ENCODE measurements around the gene APOL2. TPM values are rescaled to one million over a fixed set of nuclear protein-coding genes. Genes with fewer than 3 reads are reported as not detected.

Gene APOL2
- polyA plus RNA-seq, 1 donor from 2014 or later: not detected

GRCh38 chr22:36267896-36268485, 28.7 kb upstream of the APOL2 start:
- H4K20me1 ChIP-seq (ENCODE audit: insufficient read depth): no peaks in the 10 kb centered on the region
- no peaks in the 10 kb centered on the region for H3K9me3 ChIP-seq (ENCODE audit: low read length)
- no peaks in the 10 kb centered on the region for H3K27me3 ChIP-seq (ENCODE audit: insufficient read depth, low read depth, low read length)
- H3K27ac ChIP-seq (ENCODE audit: low read length): no peak overlapping the region
- no peak overlapping the region for H2AFZ ChIP-seq (ENCODE audit: low read depth, low read length)
- H3K4me3 ChIP-seq (ENCODE audit: low read length): no peak overlapping the region
- no peak overlapping the region for H3K4me2 ChIP-seq (ENCODE audit: low read length)
- H3K9ac ChIP-seq (ENCODE audit: low read length): no peak overlapping the region
- H3K36me3 ChIP-seq (ENCODE audit: insufficient read depth, low read length): no peaks in the 10 kb centered on the region
- TF ChIP-seq CTCF (IDR thresholded peaks at IDR 0.05; ENCODE audit: poor library complexity, severe bottlenecking) (no peak), TAF1 (IDR thresholded peaks at IDR 0.05; ENCODE audit: low read depth) (no peak), MXI1 (conservative IDR thresholded peaks at IDR 0.05; ENCODE audit: poor library complexity, severe bottlenecking) (no peak), REST (IDR thresholded peaks at IDR 0.05; ENCODE audit: borderline replicate concordance) (no peak), EP300 (conservative IDR thresholded peaks at IDR 0.05; ENCODE audit: poor library complexity, severe bottlenecking) (no peak), RAD21 (conservative IDR thresholded peaks at IDR 0.05) (no peak), POLR2AphosphoS5 (IDR thresholded peaks at IDR 0.05) (no peak), SMC3 (conservative IDR thresholded peaks at IDR 0.05; ENCODE audit: poor library complexity) (no peak), EZH2 (IDR thresholded peaks at IDR 0.05; ENCODE audit: borderline replicate concordance, insufficient read depth, low read length, poor library complexity, severe bottlenecking) (no peak)
- no peaks in the 10 kb centered on the region for H3F3A ChIP-seq (ENCODE audit: insufficient read depth, low read length, poor library complexity, severe bottlenecking)
- no peaks in the 10 kb centered on the region for H3K79me2 ChIP-seq (replicated peaks; ENCODE audit: insufficient read depth, low read length)
- no peaks in the 10 kb centered on the region for H3K9me2 ChIP-seq (ENCODE audit: insufficient read depth, low read length)

GRCh38 chr22:36267058-36267457, 27.7 kb upstream of the APOL2 start:
- no peaks in the 10 kb centered on the region for H4K20me1 ChIP-seq (ENCODE audit: insufficient read depth)
- no peaks in the 10 kb centered on the region for H3K9me2 ChIP-seq (ENCODE audit: insufficient read depth, low read length)
- TF ChIP-seq EP300 (conservative IDR thresholded peaks at IDR 0.05; ENCODE audit: poor library complexity, severe bottlenecking) (no peak), TAF1 (IDR thresholded peaks at IDR 0.05; ENCODE audit: low read depth) (no peak), RAD21 (conservative IDR thresholded peaks at IDR 0.05) (no peak), CTCF (IDR thresholded peaks at IDR 0.05; ENCODE audit: poor library complexity, severe bottlenecking) (no peak), REST (IDR thresholded peaks at IDR 0.05; ENCODE audit: borderline replicate concordance) (no peak), POLR2AphosphoS5 (IDR thresholded peaks at IDR 0.05) (no peak), SMC3 (conservative IDR thresholded peaks at IDR 0.05; ENCODE audit: poor library complexity) (no peak), MXI1 (conservative IDR thresholded peaks at IDR 0.05; ENCODE audit: poor library complexity, severe bottlenecking) (no peak), EZH2 (IDR thresholded peaks at IDR 0.05; ENCODE audit: borderline replicate concordance, insufficient read depth, low read length, poor library complexity, severe bottlenecking) (no peak)
- H2AFZ ChIP-seq (ENCODE audit: low read depth, low read length): no peak overlapping the region
- H3K9ac ChIP-seq (ENCODE audit: low read length): no peak overlapping the region
- H3K79me2 ChIP-seq (replicated peaks; ENCODE audit: insufficient read depth, low read length): no peaks in the 10 kb centered on the region
- H3K9me3 ChIP-seq (ENCODE audit: low read length): no peaks in the 10 kb centered on the region
- H3K36me3 ChIP-seq (ENCODE audit: insufficient read depth, low read length): no peaks in the 10 kb centered on the region
- H3K4me2 ChIP-seq (ENCODE audit: low read length): no peak overlapping the region
- no peaks in the 10 kb centered on the region for H3K27me3 ChIP-seq (ENCODE audit: insufficient read depth, low read depth, low read length)
- no peaks in the 10 kb centered on the region for H3F3A ChIP-seq (ENCODE audit: insufficient read depth, low read length, poor library complexity, severe bottlenecking)
- no peak overlapping the region for H3K27ac ChIP-seq (ENCODE audit: low read length)
- H3K4me3 ChIP-seq (ENCODE audit: low read length): no peak overlapping the region
